ENCODE data around the gene SDCCAG8. TPM values are rescaled to one million over a fixed set of nuclear protein-coding genes. Genes with fewer than 3 reads are reported as not detected.

The SDCCAG8 gene
- total RNA-seq, 2 experiments from 2014 or later, result 18.3 to 21.2 TPM

DNA sequence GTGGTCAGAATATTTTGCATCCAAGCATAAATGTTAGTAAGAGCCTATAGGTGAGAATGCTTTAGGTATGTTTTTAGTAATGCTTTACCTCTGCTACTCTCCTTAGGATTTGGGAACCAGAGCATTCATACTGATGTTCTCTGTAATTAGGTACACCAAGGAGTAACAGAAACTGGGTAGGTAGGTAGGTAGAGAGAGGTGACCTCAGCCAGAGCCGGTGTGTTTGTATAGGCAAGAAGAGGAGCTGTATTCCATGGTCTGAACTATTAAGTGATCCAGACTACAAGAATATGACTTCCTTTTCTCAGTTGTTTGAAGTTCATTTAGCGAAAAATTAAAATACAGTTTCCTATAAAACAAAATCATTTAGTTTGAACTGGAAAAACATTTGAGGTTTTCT lies 108.5 kb downstream of the SDCCAG8 start:
- Mint-ChIP-seq H3K4me3 (no peak overlapping the region), H3K9me3 (no peaks in the 10 kb centered on the region), H3K27me3 (no peaks in the 10 kb centered on the region), H3K36me3 (ENCODE audit: low read depth) (peaks cover 24% of the 10 kb centered on the region), H3K27ac (no peak overlapping the region), H3K4me1 (ENCODE audit: low read depth) (no peaks in the 10 kb centered on the region)
- DNase-seq (no peak), ATAC-seq (ENCODE audit: poor library complexity) (no peak)
- intact Hi-C loops (cut with DNase I, micrococcal nuclease), result no loop called here
- Histone ChIP-seq H3K4me3 (ENCODE audit: low read length) (no peak overlapping the region), H3K4me1 (ENCODE audit: insufficient read depth, low read length) (no peaks in the 10 kb centered on the region), H3K27ac (ENCODE audit: low read depth in 1 of 2, low read length in 2 of 2) (no peak overlapping the region), H3K9me3 (ENCODE audit: control insufficient read depth in 1 of 2, insufficient read depth in 1 of 2, low read length in 2 of 2) (no peaks in the 10 kb centered on the region), H3K36me3 (ENCODE audit: insufficient read depth, low read length) (peaks cover 3% of the 10 kb centered on the region), H3K27me3 (ENCODE audit: control insufficient read depth in 1 of 2, insufficient read depth in 2 of 2, low read length in 2 of 2) (no peaks in the 10 kb centered on the region)
- ChIA-PET CTCF (no interaction called here), POLR2A (no interaction called here)
- TF ChIP-seq, protein P1, sequence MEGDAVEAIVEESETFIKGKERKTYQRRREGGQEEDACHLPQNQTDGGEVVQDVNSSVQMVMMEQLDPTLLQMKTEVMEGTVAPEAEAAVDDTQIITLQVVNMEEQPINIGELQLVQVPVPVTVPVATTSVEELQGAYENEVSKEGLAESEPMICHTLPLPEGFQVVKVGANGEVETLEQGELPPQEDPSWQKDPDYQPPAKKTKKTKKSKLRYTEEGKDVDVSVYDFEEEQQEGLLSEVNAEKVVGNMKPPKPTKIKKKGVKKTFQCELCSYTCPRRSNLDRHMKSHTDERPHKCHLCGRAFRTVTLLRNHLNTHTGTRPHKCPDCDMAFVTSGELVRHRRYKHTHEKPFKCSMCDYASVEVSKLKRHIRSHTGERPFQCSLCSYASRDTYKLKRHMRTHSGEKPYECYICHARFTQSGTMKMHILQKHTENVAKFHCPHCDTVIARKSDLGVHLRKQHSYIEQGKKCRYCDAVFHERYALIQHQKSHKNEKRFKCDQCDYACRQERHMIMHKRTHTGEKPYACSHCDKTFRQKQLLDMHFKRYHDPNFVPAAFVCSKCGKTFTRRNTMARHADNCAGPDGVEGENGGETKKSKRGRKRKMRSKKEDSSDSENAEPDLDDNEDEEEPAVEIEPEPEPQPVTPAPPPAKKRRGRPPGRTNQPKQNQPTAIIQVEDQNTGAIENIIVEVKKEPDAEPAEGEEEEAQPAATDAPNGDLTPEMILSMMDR (IDR thresholded peaks at IDR 0.05), result no peak

DNA sequence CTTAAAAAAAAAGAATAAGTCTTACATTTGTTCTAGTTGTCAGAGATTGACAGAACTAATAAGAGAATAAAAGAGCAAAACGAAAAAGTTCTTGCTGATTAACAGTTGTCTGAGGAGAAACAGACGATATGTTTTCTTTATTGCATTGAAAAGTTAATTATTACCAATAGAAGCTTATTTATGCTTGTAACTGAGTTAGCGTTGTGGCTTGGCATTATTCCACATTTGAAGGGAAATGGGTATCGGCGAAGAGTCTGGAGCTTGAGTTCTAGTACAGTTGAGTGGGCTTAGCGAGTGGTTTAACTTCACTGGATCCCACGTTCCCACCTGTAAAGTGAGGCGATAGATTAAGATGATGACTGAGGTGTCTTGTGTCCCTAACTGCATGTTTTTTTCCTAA lies 109.0 kb downstream of the SDCCAG8 start:
- Mint-ChIP-seq H3K27me3 (no peaks in the 10 kb centered on the region), H3K9me3 (no peaks in the 10 kb centered on the region), H3K27ac (no peak overlapping the region), H3K36me3 (ENCODE audit: low read depth) (peaks cover 28% of the 10 kb centered on the region), H3K4me3 (no peak overlapping the region), H3K4me1 (ENCODE audit: low read depth) (no peaks in the 10 kb centered on the region)
- ChIA-PET POLR2A (no interaction called here), CTCF (no interaction called here)
- H3K4me3 ChIP-seq (ENCODE audit: low read length), result no peak overlapping the region
- H3K9me3 ChIP-seq (ENCODE audit: control insufficient read depth in 1 of 2, insufficient read depth in 1 of 2, low read length in 2 of 2), result no peaks in the 10 kb centered on the region
- H3K27me3 ChIP-seq (ENCODE audit: control insufficient read depth in 1 of 2, insufficient read depth in 2 of 2, low read length in 2 of 2), result no peaks in the 10 kb centered on the region
- no peak for ATAC-seq (ENCODE audit: poor library complexity)
- TF ChIP-seq, protein P1 (IDR thresholded peaks at IDR 0.05), result no peak
- H3K36me3 ChIP-seq (ENCODE audit: insufficient read depth, low read length), result peaks cover 3% of the 10 kb centered on the region
- intact Hi-C loops (cut with DNase I, micrococcal nuclease), result no loop called here
- no peak for DNase-seq
- no peaks in the 10 kb centered on the region for H3K4me1 ChIP-seq (ENCODE audit: insufficient read depth, low read length)
- H3K27ac ChIP-seq (ENCODE audit: low read depth in 1 of 2, low read length in 2 of 2), result no peak overlapping the region

DNA sequence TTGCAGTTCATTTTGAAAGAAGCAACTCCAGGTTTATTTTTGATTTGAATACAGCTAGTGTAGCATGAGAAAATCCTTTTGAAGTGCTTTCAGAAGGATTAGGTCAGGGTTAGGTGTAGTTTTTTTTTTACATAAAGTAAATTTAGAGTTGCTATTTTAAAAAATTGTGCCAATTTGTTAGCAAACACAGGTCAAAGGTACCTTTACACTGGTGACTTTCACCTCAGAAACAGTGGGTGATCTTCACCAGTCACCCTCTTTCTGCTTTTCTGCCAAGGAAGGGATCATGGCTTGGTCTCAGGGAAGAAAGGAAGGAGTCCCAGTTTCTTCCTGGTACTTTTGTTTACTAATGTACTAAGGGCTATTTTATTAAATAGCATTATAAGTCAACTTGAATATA lies 111.5 kb downstream of the SDCCAG8 start:
- CTCF ChIA-PET, result interaction anchor here (0.9 kb wide), 1 partner anchor 1471 kb away, joined by 3 read pairs; no protein-coding TSS in a partner anchor
- Histone ChIP-seq H3K4me1 (ENCODE audit: insufficient read depth, low read length) (no peaks in the 10 kb centered on the region), H3K27me3 (ENCODE audit: control insufficient read depth in 1 of 2, insufficient read depth in 2 of 2, low read length in 2 of 2) (no peaks in the 10 kb centered on the region), H3K36me3 (ENCODE audit: insufficient read depth, low read length) (no peaks in the 10 kb centered on the region), H3K27ac (ENCODE audit: low read depth in 1 of 2, low read length in 2 of 2) (no peak overlapping the region), H3K9me3 (ENCODE audit: control insufficient read depth in 1 of 2, insufficient read depth in 1 of 2, low read length in 2 of 2) (no peaks in the 10 kb centered on the region), H3K4me3 (ENCODE audit: low read length) (no peak overlapping the region)
- TF ChIP-seq, protein P1 (IDR thresholded peaks at IDR 0.05), result no peak
- no peak for DNase-seq
- intact Hi-C loops (cut with DNase I, micrococcal nuclease), result no loop called here
- ATAC-seq (ENCODE audit: poor library complexity), result no peak
- peaks cover 37% of the 10 kb centered on the region for H3K36me3 Mint-ChIP-seq (ENCODE audit: low read depth)
- no peak overlapping the region for H3K27ac Mint-ChIP-seq
- no peaks in the 10 kb centered on the region for H3K27me3 Mint-ChIP-seq
- H3K9me3 Mint-ChIP-seq, result no peaks in the 10 kb centered on the region
- no peak overlapping the region for H3K4me3 Mint-ChIP-seq
- H3K4me1 Mint-ChIP-seq (ENCODE audit: low read depth), result no peaks in the 10 kb centered on the region
- POLR2A ChIA-PET, result no interaction called here

Data from CD4-positive, alpha-beta T cell (primary cell).